Measurements from ENCODE around the gene NCOA7.

- no peak for TF ChIP-seq CREM (CRISPR knock-in tag; IDR thresholded peaks at IDR 0.05)
- TF ChIP-seq CBFB (CRISPR knock-in tag; IDR thresholded peaks at IDR 0.05; ENCODE audit: low read depth): no peak
- no peak for TF ChIP-seq FOXP4 (CRISPR knock-in tag; IDR thresholded peaks at IDR 0.05)
- TF ChIP-seq MAX (CRISPR knock-in tag; IDR thresholded peaks at IDR 0.05): no peak
- TF ChIP-seq TEAD4 (CRISPR knock-in tag; IDR thresholded peaks at IDR 0.05): no peak
- no peak for TF ChIP-seq CTCF (IDR thresholded peaks at IDR 0.05)
Measured at GRCh38 chr6:125947615-125948014, 156.9 kb downstream of the NCOA7 start.
